ENCODE data around the gene EFCAB6.

- TF ChIP-seq IRF2 (CRISPR knock-in tag; IDR thresholded peaks at IDR 0.05; ENCODE audit: borderline replicate concordance, low read depth) (no peak), TEAD4 (CRISPR knock-in tag; IDR thresholded peaks at IDR 0.05) (no peak), CREB1 (CRISPR knock-in tag; IDR thresholded peaks at IDR 0.05) (no peak), HMGXB4 (CRISPR knock-in tag; IDR thresholded peaks at IDR 0.05) (no peak), CTCF (IDR thresholded peaks at IDR 0.05) (no peak), USF2 (CRISPR knock-in tag; IDR thresholded peaks at IDR 0.05) (no peak), ARID4B (CRISPR knock-in tag; IDR thresholded peaks at IDR 0.05; ENCODE audit: borderline replicate concordance) (no peak)
Observed at GRCh38 chr22:43747877-43748276, 64.2 kb downstream of the EFCAB6 start.
